B cell (primary cell): ENCODE measurements around the gene EDDM3A. TPM values are rescaled to one million over a fixed set of nuclear protein-coding genes. Genes with fewer than 3 reads are reported as not detected.

Source experiments
- ATAC-seq: fragments of 200-7000 bp; cut with Tn5 transposase; one replicate; pipeline ENCODE4 v1.10.0; 2021; ENCODE audit warnings: low read depth, mild to moderate bottlenecking, moderate number of reproducible peaks, moderate library complexity
- CTCF ChIA-PET: fragments of 350-600 bp; sonication (Branson Sonifier 250); formaldehyde crosslinking; loops from one replicate; lab custom pipeline; 2021; ENCODE audit warnings: antibody characterized with exemption, inconsistent platforms; lab: Charles Lee
- POLR2A ChIA-PET: fragments of 350-600 bp; sonication (Branson Sonifier 250); formaldehyde crosslinking; loops from one replicate; lab custom pipeline; 2021; ENCODE audit warnings: antibody characterized with exemption; lab: Charles Lee
- DNase-seq: peaks from one replicate; pipeline ENCODE4 v3.0.0; 2013
- H2AFZ ChIP-seq: 2 replicates; pipeline ENCODE4 v1.6.1; 2012; ENCODE audit warnings: mild to moderate bottlenecking, low read depth, low read length; ENCODE audit not compliant: insufficient read depth, poor library complexity, severe bottlenecking
- H3K27ac ChIP-seq, 2 donors: 1 replicate in 1 of 2; 2 replicates in 1 of 2; pipeline ENCODE4 v1.5.1; 2012 to 2013; ENCODE audit warnings: low read length in 2 of 2, mild to moderate bottlenecking in 2 of 2, moderate library complexity in 1 of 2
- H3K27me3 ChIP-seq, 4 experiments: fragments of 200-600 bp in 1 of 4; sonication (generic) in 1 of 4; replicated peaks in 1 of 4; 1 replicate in 2 of 4; 2 replicates in 2 of 4; pipeline versions ENCODE4 v1.6.1 to v1.7.0; 2013 to 2016; ENCODE audit warnings: low read length in 3 of 4, mild to moderate bottlenecking in 2 of 4, mixed read lengths in 1 of 4, moderate library complexity in 1 of 4; ENCODE audit not compliant: insufficient read depth in 4 of 4, control insufficient read depth in 3 of 4; ENCODE audit errors: control extremely low read depth in 1 of 4
- H3K36me3 ChIP-seq, 2 experiments: replicated peaks in 1 of 2; 1 replicate in 1 of 2; 2 replicates in 1 of 2; pipeline versions ENCODE4 v1.6.1 to v1.7.1; 2013; ENCODE audit warnings: low read length in 1 of 2; ENCODE audit not compliant: insufficient read depth in 2 of 2, control insufficient read depth in 1 of 2; ENCODE audit errors: control extremely low read depth in 1 of 2, extremely low read depth in 1 of 2
- H3K4me1 ChIP-seq, 2 donors: fragments of 200-600 bp in 1 of 2; sonication (generic) in 1 of 2; 1 replicate in 1 of 2; 2 replicates in 1 of 2; pipeline versions ENCODE4 v1.5.1 to v1.6.1; 2013 to 2017; ENCODE audit warnings: low read length in 2 of 2; ENCODE audit not compliant: control insufficient read depth in 2 of 2, insufficient read depth in 2 of 2
- H3K4me2 ChIP-seq: replicated peaks from 2 replicates; pipeline ENCODE3; 2012; ENCODE audit warnings: mild to moderate bottlenecking, low read depth, low read length; ENCODE audit not compliant: poor library complexity, severe bottlenecking
- H3K4me3 ChIP-seq, 5 experiments: fragments of 200-600 bp in 1 of 5; sonication (generic) in 1 of 5; 1 replicate in 3 of 5; 2 replicates in 2 of 5; pipeline versions ENCODE4 v1.5.1 to v1.7.0; 2011 to 2016; ENCODE audit warnings: low read length in 4 of 5, mild to moderate bottlenecking in 4 of 5, low read depth in 2 of 5, control low read depth in 1 of 5, moderate library complexity in 1 of 5; ENCODE audit not compliant: insufficient read depth in 1 of 5; ENCODE audit errors: control extremely low read depth in 1 of 5, extremely low read depth in 1 of 5
- H3K79me2 ChIP-seq: fragments of 200-600 bp; sonication (generic); one replicate; pipeline ENCODE4 v1.6.0; 2016; ENCODE audit warnings: low read length; ENCODE audit not compliant: control insufficient read depth, insufficient read depth
- H3K9ac ChIP-seq: fragments of 200-600 bp; sonication (generic); 2 replicates; pipeline ENCODE4 v1.6.1; 2017; ENCODE audit warnings: mild to moderate bottlenecking, low read length, moderate library complexity
- H3K9me3 ChIP-seq, 3 donors: one replicate each; pipeline versions ENCODE4 v1.6.1 to v1.7.1; 2013; ENCODE audit warnings: low read length in 2 of 3; ENCODE audit not compliant: control insufficient read depth in 2 of 3, insufficient read depth in 1 of 3; ENCODE audit errors: control extremely low read depth in 1 of 3
- H4K20me1 ChIP-seq: 2 replicates; pipeline ENCODE4 v1.6.0; 2012; ENCODE audit warnings: mild to moderate bottlenecking, low read length; ENCODE audit not compliant: insufficient read depth, control insufficient read depth, poor library complexity, severe bottlenecking
- H3K27ac Mint-ChIP-seq: one replicate; pipeline ENCODE4 v1.8.0; 2021; ENCODE audit warnings: mixed read lengths
- H3K27me3 Mint-ChIP-seq: one replicate; pipeline ENCODE4 v1.8.0; 2021; ENCODE audit warnings: mixed read lengths
- H3K4me1 Mint-ChIP-seq: one replicate; pipeline ENCODE4 v1.8.0; 2021; ENCODE audit warnings: mixed read lengths
- H3K4me3 Mint-ChIP-seq: one replicate; pipeline ENCODE4 v1.8.0; 2021; ENCODE audit warnings: mixed read lengths
- H3K9me3 Mint-ChIP-seq: one replicate; pipeline ENCODE4 v1.8.0; 2022; ENCODE audit warnings: mixed read lengths; ENCODE audit not compliant: insufficient read depth
- EZH2 ChIP-seq: IDR thresholded peaks from 2 replicates; pipeline ENCODE4 v1.6.1; 2012; ENCODE audit warnings: borderline replicate concordance, low read depth, mild to moderate bottlenecking, moderate library complexity, low read length; ENCODE audit not compliant: insufficient read depth, poor library complexity, severe bottlenecking
- WGBS: methylation state at CpG from one replicate; pipeline ENCODE4 v1.1.5; 2013; ENCODE audit warnings: missing lambda C conversion rate; ENCODE audit not compliant: insufficient coverage; 5-methylcytosine and 5-hydroxymethylcytosine counted together
- intact Hi-C: fragments of 100-400 bp; cut with micrococcal nuclease; formaldehyde crosslinking; loops from one replicate; pipeline ENCODE4 v1.10.0; 2022
- polyA plus RNA-seq: library from polyadenylated mRNA; depleted of rRNA; stranded (reverse); fragments of >200 nt; gene quantifications from 2 replicates; pipeline ENCODE4 v1.2.3, GENCODE V29; 2012
- total RNA-seq, 2 donors: library from RNA; stranded (reverse); fragments of 120-200 nt in 1 of 2; gene quantifications; 1 replicate in 1 of 2; 2 replicates in 1 of 2; pipeline versions ENCODE4 v1.2.3 to v1.2.4, GENCODE V29; 2013 to 2022
- TF ChIP-seq, protein P1 (sequence below): fragments of 200-600 bp; IDR thresholded peaks from one replicate; pipeline ENCODE4 v1.8.0; 2022; ENCODE audit warnings: antibody characterized with exemption, mild to moderate bottlenecking

The EDDM3A gene
- total and polyA plus RNA-seq, 2 donors (not counting 1 experiment from before 2014, with no cell fraction given), result not detected

DNA sequence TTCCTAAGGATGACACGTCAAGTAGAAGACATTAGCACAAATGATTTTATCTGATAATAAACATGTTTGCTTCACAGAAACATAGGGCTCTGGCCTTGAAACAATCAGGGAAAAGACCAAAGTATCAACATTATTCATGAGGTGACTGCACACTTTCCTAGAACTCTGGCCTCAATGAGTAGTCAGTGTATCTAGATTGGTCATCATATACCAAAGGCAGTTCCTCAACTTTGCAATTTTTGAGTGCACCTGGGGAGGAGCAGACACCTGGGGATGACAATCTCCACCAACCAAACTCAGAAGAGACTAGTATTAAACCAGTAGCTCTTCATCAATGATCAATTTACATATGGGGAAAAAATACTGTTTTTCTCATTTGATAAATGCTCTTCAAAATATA is 4.5 kb downstream of the EDDM3A start:
- CTCF ChIA-PET, result interaction anchor here (1.3 to 1.6 kb wide), 2 partner anchors 8 to 52 kb away, joined by 3 to 5 read pairs; no protein-coding TSS in a partner anchor
- Histone ChIP-seq H3K27ac (no peak overlapping the region), H3K4me1 (no peaks in the 10 kb centered on the region), H3K79me2 (no peaks in the 10 kb centered on the region), H2AFZ (no peak overlapping the region), H4K20me1 (no peaks in the 10 kb centered on the region), H3K4me3 (no peak overlapping the region), H3K9me3 (peaks cover 1 to 24% (median 16%) of the 10 kb centered on the region in 3 donors), H3K36me3 (no peaks in the 10 kb centered on the region), H3K9ac (no peak overlapping the region), H3K27me3 (no peaks in the 10 kb centered on the region), H3K4me2 (no peak overlapping the region)
- DNase-seq, result no peak
- intact Hi-C loops, result no loop called here
- H3K27ac Mint-ChIP-seq, result no peak overlapping the region
- TF ChIP-seq EZH2, result no peak
- TF ChIP-seq, protein P1, sequence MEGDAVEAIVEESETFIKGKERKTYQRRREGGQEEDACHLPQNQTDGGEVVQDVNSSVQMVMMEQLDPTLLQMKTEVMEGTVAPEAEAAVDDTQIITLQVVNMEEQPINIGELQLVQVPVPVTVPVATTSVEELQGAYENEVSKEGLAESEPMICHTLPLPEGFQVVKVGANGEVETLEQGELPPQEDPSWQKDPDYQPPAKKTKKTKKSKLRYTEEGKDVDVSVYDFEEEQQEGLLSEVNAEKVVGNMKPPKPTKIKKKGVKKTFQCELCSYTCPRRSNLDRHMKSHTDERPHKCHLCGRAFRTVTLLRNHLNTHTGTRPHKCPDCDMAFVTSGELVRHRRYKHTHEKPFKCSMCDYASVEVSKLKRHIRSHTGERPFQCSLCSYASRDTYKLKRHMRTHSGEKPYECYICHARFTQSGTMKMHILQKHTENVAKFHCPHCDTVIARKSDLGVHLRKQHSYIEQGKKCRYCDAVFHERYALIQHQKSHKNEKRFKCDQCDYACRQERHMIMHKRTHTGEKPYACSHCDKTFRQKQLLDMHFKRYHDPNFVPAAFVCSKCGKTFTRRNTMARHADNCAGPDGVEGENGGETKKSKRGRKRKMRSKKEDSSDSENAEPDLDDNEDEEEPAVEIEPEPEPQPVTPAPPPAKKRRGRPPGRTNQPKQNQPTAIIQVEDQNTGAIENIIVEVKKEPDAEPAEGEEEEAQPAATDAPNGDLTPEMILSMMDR, result no peak
- no peaks in the 10 kb centered on the region for H3K4me1 Mint-ChIP-seq
- WGBS, result no CpG with 5 or more reads among the region's 1 CpG
- peaks cover 17% of the 10 kb centered on the region for H3K27me3 Mint-ChIP-seq
- no peak overlapping the region for H3K4me3 Mint-ChIP-seq
- ATAC-seq, result no peak
- H3K9me3 Mint-ChIP-seq, result peaks cover 3% of the 10 kb centered on the region
- POLR2A ChIA-PET, result no interaction called here

DNA sequence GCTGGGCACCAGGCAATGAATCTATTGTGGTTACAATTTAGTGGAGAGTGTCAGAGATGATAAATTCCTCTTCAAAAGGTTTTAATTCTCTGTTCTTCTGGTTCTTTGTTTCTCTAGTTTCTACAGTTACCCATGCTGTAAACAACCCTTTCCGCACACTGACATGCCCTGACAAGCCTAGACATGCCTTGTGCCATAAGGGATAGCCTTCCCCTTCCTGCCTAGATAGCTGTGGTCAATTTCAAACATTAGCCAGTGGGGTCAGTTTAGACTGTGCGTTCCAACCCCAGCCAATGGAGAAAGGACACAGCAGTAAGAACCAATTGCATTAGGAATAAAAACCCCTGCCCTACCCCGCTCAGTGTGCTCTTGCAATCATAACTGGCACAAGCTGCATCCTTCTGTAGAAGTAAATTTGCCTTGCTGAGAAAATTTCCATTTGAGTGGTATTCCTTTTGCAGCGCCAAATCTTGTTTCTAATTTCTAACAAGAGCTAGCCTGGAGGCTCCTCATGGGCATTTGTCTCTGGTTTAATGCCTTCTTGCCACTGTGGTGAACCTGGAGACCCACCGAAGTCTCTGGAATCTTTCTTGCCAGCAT is 6.4 kb downstream of the EDDM3A start:
- peaks cover 3% of the 10 kb centered on the region for H3K9me3 Mint-ChIP-seq
- H3K9ac ChIP-seq, result no peak overlapping the region
- no peaks in the 10 kb centered on the region for H3K4me1 Mint-ChIP-seq
- H3K27me3 ChIP-seq, result no peaks in the 10 kb centered on the region
- ATAC-seq (no peak), DNase-seq (no peak)
- H3K9me3 ChIP-seq, result peaks cover 1 to 24% (median 16%) of the 10 kb centered on the region in 3 donors
- H3K27me3 Mint-ChIP-seq, result peaks cover 17% of the 10 kb centered on the region
- H3K4me3 ChIP-seq, result no peak overlapping the region
- H4K20me1 ChIP-seq, result no peaks in the 10 kb centered on the region
- H3K36me3 ChIP-seq, result no peaks in the 10 kb centered on the region
- H3K27ac ChIP-seq, result no peak overlapping the region
- 100% methylated on average over 2 of the region's 5 CpGs for WGBS
- intact Hi-C loops, result no loop called here
- H3K27ac Mint-ChIP-seq, result no peak overlapping the region
- no peak overlapping the region for H2AFZ ChIP-seq
- ChIA-PET CTCF (no interaction called here), POLR2A (no interaction called here)
- H3K4me1 ChIP-seq, result no peaks in the 10 kb centered on the region
- TF ChIP-seq EZH2, result no peak
- TF ChIP-seq, protein P1, result no peak
- no peaks in the 10 kb centered on the region for H3K79me2 ChIP-seq
- H3K4me2 ChIP-seq, result no peak overlapping the region
- no peak overlapping the region for H3K4me3 Mint-ChIP-seq
